Transverse colon (tissue), 4 donors: Measurements from ENCODE around the gene CAMK2D. TPM values are rescaled to one million over a fixed set of nuclear protein-coding genes. Genes with fewer than 3 reads are reported as not detected.

Source experiments
- DNase-seq: peaks from one replicate; pipeline ENCODE4 v3.0.0-alpha.2; 2019
- H3K27ac ChIP-seq, 4 donors: fragments of 200-600 bp; sonication (generic); 2 replicates each; pipeline ENCODE4 v1.5.1; 2016 to 2018; ENCODE audit warnings: inconsistent platforms in 4 of 4
- H3K27me3 ChIP-seq: fragments of 200-600 bp; sonication (generic); 2 replicates; pipeline ENCODE4 v1.5.1; 2017; ENCODE audit warnings: inconsistent platforms
- H3K36me3 ChIP-seq, 4 donors: fragments of 200-600 bp; sonication (generic); 2 replicates each; pipeline ENCODE4 v1.5.1; 2017 to 2019; ENCODE audit warnings: inconsistent platforms in 4 of 4
- H3K4me1 ChIP-seq, 4 donors: fragments of 200-600 bp; sonication (generic); 2 replicates each; pipeline ENCODE4 v1.5.1; 2017 to 2020; ENCODE audit warnings: inconsistent platforms in 4 of 4
- H3K4me3 ChIP-seq, 4 donors: fragments of 200-600 bp; sonication (generic); 1 replicate in 1 of 4; 2 replicates in 3 of 4; pipeline versions ENCODE4 v1.5.1 to v1.6.1; 2017 to 2019; ENCODE audit warnings: inconsistent platforms in 4 of 4
- H3K9me3 ChIP-seq, 2 donors: fragments of 200-600 bp; sonication (generic); 2 replicates each; pipeline ENCODE4 v1.5.1; 2017 to 2019; ENCODE audit warnings: inconsistent platforms in 2 of 2
- EP300 ChIP-seq: sonication (generic); formaldehyde crosslinking; IDR thresholded peaks from one replicate; pipeline ENCODE4 v1.6.1; 2017; ENCODE audit warnings: antibody characterized with exemption, low read depth
- POLR2A ChIP-seq: fragments of 450-650 bp; IDR thresholded peaks from one replicate; pipeline ENCODE4 v1.6.1; 2016; ENCODE audit warnings: antibody characterized with exemption, mild to moderate bottlenecking, moderate library complexity
- POLR2AphosphoS5 ChIP-seq, 3 donors: sonication (generic); formaldehyde crosslinking; IDR thresholded peaks; one replicate each; pipeline ENCODE4 v1.6.1; 2016; ENCODE audit warnings: antibody characterized with exemption in 3 of 3
- WGBS, 2 donors: methylation state at CpG; one replicate each; pipeline ENCODE4 v1.1.5; 2018; ENCODE audit warnings: low coverage in 1 of 2; 5-methylcytosine and 5-hydroxymethylcytosine counted together
- in situ Hi-C, 4 donors: fragments of 200-750 bp; cut with MboI; loops; one replicate each; pipeline versions ENCODE4 v1.15.0 to v1.15.1; 2017; ENCODE audit warnings: low sequenced_read_pairs in 3 of 4, low pct_ligation_motif_present in 1 of 4, low pct_unique_long_range_greater_than_20kb in 1 of 4
- intact Hi-C: fragments of 100-400 bp; cut with DNase I; formaldehyde crosslinking; loops from one replicate; pipeline ENCODE4 v1.15.1; 2023; ENCODE audit warnings: low total_unique reads
- total RNA-seq, 4 donors: library from RNA; depleted of rRNA; stranded (reverse); fragments of >200 nt; gene quantifications; one replicate each; pipeline ENCODE4 v1.1.0, GENCODE V29; 2016
- TF ChIP-seq, protein P1 (sequence below), 5 experiments: fragments of 200-600 bp in 3 of 5; fragments of 450-650 bp in 2 of 5; sonication (generic) in 3 of 5; IDR thresholded peaks; 1 replicate in 2 of 5; 2 replicates in 3 of 5; pipeline ENCODE4 v1.5.1; 2016 to 2017; ENCODE audit warnings: antibody characterized with exemption in 5 of 5, inconsistent platforms in 3 of 5, mild to moderate bottlenecking in 2 of 5, moderate library complexity in 1 of 5

The CAMK2D gene
- total RNA-seq, 4 donors from 2014 or later, result 54.5 to 107 (median 84.7) TPM

DNA sequence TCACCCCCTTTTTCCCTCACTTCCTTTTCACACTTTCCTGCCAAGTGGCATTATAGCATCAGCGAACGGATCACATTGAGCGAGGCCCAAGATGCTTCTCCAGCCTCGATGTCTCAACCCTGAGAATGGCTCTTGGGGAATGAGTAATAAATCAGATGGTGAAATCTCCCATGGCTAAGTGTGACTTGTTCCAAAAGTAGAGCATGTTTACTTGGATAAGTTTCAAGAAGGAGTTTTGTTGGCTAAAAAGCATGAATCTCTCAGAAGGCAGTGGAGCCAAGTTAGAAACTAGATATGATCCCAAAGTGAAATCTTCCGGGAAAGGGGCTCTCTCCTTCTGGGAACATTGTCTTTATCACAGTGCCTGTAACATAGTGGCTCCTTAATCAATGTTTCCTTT, 316.3 kb downstream of the CAMK2D start:
- WGBS, 2 donors, result 64 to 72% methylated on average over 3 to 5 of the region's 5 CpGs
- TF ChIP-seq POLR2AphosphoS5 (IDR thresholded peaks at IDR 0.05) (peak; percentile 65 to 91 (median 75)), POLR2A (no peak)
- H3K9me3 ChIP-seq, result no peaks in the 10 kb centered on the region
- intact Hi-C loops (no loop called here), in situ Hi-C loops (no loop called here)
- no peak overlapping the region for H3K4me3 ChIP-seq
- H3K27me3 ChIP-seq, result no peaks in the 10 kb centered on the region
- H3K36me3 ChIP-seq, result no peaks in the 10 kb centered on the region
- peak; percentile 21 for DNase-seq
- H3K4me1 ChIP-seq, result peaks cover 0 to 34% (median 8%) of the 10 kb centered on the region in 4 donors
- peak overlapping the region; percentile 50 to 70 (median 62) for H3K27ac ChIP-seq

DNA sequence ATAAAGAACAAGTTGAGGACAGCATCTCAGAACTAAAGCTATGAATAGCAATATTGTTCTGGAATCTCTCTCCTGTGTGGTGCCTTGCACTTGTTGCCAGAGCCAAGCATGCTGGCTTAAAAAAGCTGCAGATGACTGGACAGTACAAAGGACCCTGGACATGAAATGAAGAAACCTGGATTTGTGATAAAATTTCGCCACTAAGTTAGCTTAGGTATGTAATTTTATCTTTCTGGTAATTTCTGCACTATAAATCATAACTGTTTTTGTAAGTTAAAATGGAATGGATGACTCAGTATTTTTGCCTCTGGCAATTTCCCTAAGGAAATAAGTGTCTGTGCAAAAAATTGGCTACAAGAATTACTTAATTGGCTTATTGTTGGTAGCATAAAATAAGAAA, 317.2 kb downstream of the CAMK2D start:
- no peaks in the 10 kb centered on the region for H3K27me3 ChIP-seq
- H3K4me1 ChIP-seq, result peaks cover 0 to 30% (median 8%) of the 10 kb centered on the region in 4 donors
- TF ChIP-seq EP300 (no peak), POLR2AphosphoS5 (IDR thresholded peaks at IDR 0.05) (peak in 1 of 3 donors; percentile 9), POLR2A (no peak)
- TF ChIP-seq, protein P1, sequence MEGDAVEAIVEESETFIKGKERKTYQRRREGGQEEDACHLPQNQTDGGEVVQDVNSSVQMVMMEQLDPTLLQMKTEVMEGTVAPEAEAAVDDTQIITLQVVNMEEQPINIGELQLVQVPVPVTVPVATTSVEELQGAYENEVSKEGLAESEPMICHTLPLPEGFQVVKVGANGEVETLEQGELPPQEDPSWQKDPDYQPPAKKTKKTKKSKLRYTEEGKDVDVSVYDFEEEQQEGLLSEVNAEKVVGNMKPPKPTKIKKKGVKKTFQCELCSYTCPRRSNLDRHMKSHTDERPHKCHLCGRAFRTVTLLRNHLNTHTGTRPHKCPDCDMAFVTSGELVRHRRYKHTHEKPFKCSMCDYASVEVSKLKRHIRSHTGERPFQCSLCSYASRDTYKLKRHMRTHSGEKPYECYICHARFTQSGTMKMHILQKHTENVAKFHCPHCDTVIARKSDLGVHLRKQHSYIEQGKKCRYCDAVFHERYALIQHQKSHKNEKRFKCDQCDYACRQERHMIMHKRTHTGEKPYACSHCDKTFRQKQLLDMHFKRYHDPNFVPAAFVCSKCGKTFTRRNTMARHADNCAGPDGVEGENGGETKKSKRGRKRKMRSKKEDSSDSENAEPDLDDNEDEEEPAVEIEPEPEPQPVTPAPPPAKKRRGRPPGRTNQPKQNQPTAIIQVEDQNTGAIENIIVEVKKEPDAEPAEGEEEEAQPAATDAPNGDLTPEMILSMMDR (IDR thresholded peaks at IDR 0.05), result no peak
- no peaks in the 10 kb centered on the region for H3K9me3 ChIP-seq
- WGBS, 2 donors, result 45 to 74% methylated on average over 1 of the region's 1 CpG
- no peak for DNase-seq
- H3K36me3 ChIP-seq, result no peaks in the 10 kb centered on the region
- H3K27ac ChIP-seq, result peak overlapping the region; percentile 50 to 70 (median 62)
- H3K4me3 ChIP-seq, result no peak overlapping the region
- intact Hi-C loops, result no loop called here
- in situ Hi-C loops, result no loop called here

DNA sequence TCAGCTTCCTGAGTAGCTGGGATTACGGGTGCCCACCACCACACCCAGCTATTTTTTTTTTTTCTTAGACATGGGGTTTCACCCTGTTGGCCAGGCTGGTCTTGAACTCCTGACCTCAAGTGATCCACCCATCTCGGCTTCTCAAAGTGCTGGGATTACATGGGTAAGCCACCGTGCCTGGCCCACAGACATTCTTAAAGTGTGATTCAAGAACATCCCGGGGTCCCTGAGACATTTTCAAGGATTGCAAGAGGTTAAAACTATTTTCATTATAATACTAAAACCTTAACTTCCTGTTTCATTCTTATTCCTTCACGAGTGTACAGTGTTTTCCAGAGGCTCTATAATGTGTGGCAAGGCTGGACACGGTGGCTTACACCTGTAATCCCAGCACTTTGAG, 318.7 kb downstream of the CAMK2D start:
- no peak for DNase-seq
- in situ Hi-C loops, result no loop called here
- H3K27me3 ChIP-seq, result no peaks in the 10 kb centered on the region
- peaks cover 0 to 27% (median 6%) of the 10 kb centered on the region in 4 donors for H3K4me1 ChIP-seq
- TF ChIP-seq EP300 (no peak), POLR2AphosphoS5 (IDR thresholded peaks at IDR 0.05) (no peak), POLR2A (no peak)
- TF ChIP-seq, protein P1 (IDR thresholded peaks at IDR 0.05), result no peak
- H3K9me3 ChIP-seq, result no peaks in the 10 kb centered on the region
- no peaks in the 10 kb centered on the region for H3K36me3 ChIP-seq
- 69 to 79% methylated on average over 6 of the region's 6 CpGs for WGBS, 2 donors
- intact Hi-C loops, result no loop called here
- H3K4me3 ChIP-seq, result no peak overlapping the region
- no peak overlapping the region for H3K27ac ChIP-seq

DNA sequence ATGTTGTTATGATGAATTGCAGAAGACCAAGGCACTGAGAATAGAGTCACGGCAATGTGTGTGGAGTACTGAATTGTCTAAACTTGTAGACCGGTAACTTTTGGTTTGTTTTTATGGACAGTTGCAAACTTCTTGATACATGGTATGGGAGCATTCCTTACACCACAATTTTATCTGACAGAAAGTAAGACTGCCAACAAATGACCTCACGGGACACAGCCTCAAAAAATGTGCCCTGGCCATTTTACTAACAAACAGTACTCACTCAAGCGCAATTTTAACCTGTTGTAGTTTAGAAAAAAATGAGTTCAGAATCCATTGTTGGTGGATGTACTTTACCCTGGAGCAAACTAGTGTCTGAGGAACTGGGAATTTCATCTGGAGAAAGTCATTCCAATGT, 321.2 kb downstream of the CAMK2D start:
- no peak for DNase-seq
- TF ChIP-seq, protein P1 (IDR thresholded peaks at IDR 0.05), result no peak
- Histone ChIP-seq H3K9me3 (no peaks in the 10 kb centered on the region), H3K4me1 (peaks cover 5 to 40% (median 12%) of the 10 kb centered on the region in 4 donors), H3K4me3 (no peak overlapping the region), H3K36me3 (no peaks in the 10 kb centered on the region), H3K27me3 (no peaks in the 10 kb centered on the region), H3K27ac (no peak overlapping the region)
- 85 to 89% methylated on average over 2 to 4 of the region's 4 CpGs for WGBS, 2 donors
- in situ Hi-C loops, result no loop called here
- intact Hi-C loops, result no loop called here

DNA sequence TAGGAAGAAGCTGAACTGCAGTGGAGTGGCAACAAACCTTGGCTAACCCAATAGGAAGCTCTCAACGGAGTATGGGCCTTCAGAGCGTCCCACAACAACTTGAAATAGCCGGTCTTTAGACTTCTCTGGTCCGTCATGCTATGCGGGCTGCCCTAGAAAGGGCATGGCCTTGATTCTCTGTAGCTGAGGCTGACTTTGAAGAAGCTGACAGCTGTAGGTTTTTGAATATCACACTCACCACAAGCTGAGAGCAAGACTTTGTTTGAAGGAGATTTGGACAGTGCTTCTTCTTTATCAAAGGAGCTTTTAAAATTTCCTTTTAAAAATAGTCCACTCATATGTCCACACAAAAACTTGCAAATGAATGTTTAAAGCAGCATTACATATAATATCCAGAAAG, 322.9 kb downstream of the CAMK2D start:
- no peak overlapping the region for H3K27ac ChIP-seq
- H3K4me3 ChIP-seq, result no peak overlapping the region
- intact Hi-C loops, result no loop called here
- TF ChIP-seq POLR2A (no peak), POLR2AphosphoS5 (IDR thresholded peaks at IDR 0.05) (no peak), EP300 (no peak)
- TF ChIP-seq, protein P1 (IDR thresholded peaks at IDR 0.05), result no peak
- no peak for DNase-seq
- H3K36me3 ChIP-seq, result no peaks in the 10 kb centered on the region
- 80 to 90% methylated on average over 1 to 5 of the region's 5 CpGs for WGBS, 2 donors
- in situ Hi-C loops, result no loop called here
- peaks cover 5 to 25% (median 10%) of the 10 kb centered on the region in 4 donors for H3K4me1 ChIP-seq
- H3K27me3 ChIP-seq, result no peaks in the 10 kb centered on the region
- no peaks in the 10 kb centered on the region for H3K9me3 ChIP-seq
